ENCODE results near the gene LRRTM2. TPM values are rescaled to one million over a fixed set of nuclear protein-coding genes. Genes with fewer than 3 reads are reported as not detected.

LRRTM2 gene
- total and polyA plus RNA-seq, 4 donors, result 0.08 to 0.71 (median 0.24) TPM; not detected in 1

GRCh38 chr5:138824516-138824915 lies 50.6 kb downstream of the LRRTM2 start:
- WGBS, result 84% methylated on average over 7 of the region's 7 CpGs
- no peak for DNase-seq (ENCODE audit: low spot score)
- Histone ChIP-seq H3K36me3 (ENCODE audit: control insufficient read depth in 4 of 4, insufficient read depth in 3 of 4, low read depth in 1 of 4, low read length in 3 of 4) (peaks cover 2 to 17% (median 16%) of the 10 kb centered on the region in 4 donors), H3K4me1 (ENCODE audit: control insufficient read depth in 4 of 4, insufficient read depth in 4 of 4, low read length in 3 of 4) (peaks cover 0 to 4% (median 0%) of the 10 kb centered on the region in 4 donors), H3K27ac (ENCODE audit: low read depth in 1 of 2, low read length in 2 of 2) (no peak overlapping the region), H3K4me3 (ENCODE audit: low read depth in 1 of 3, low read length in 3 of 3) (no peak overlapping the region), H3K9me3 (ENCODE audit: control insufficient read depth in 4 of 4, low read length in 3 of 4) (no peaks in the 10 kb centered on the region), H3K9ac (ENCODE audit: low read depth in 1 of 2, low read length in 2 of 2) (no peak overlapping the region), H3K27me3 (ENCODE audit: control insufficient read depth in 4 of 4, insufficient read depth in 4 of 4, low read length in 3 of 4) (no peaks in the 10 kb centered on the region)
- TF ChIP-seq CTCF (IDR thresholded peaks at IDR 0.05; ENCODE audit: low read depth, low read length, missing input control) (no peak), TAF1 (conservative IDR thresholded peaks at IDR 0.05) (no peak), EGR1 (IDR thresholded peaks at IDR 0.05; ENCODE audit: low read depth in 2 of 2) (no peak), JUND (IDR thresholded peaks at IDR 0.05) (no peak), ZBTB33 (IDR thresholded peaks at IDR 0.05) (no peak), GABPA (IDR thresholded peaks at IDR 0.05 in 1 of 2, conservative IDR thresholded peaks at IDR 0.05 in 1 of 2) (no peak), RAD21 (IDR thresholded peaks at IDR 0.05) (no peak), HNF4A (conservative IDR thresholded peaks at IDR 0.05) (no peak), REST (IDR thresholded peaks at IDR 0.05) (no peak), SP1 (IDR thresholded peaks at IDR 0.05) (no peak), MAX (IDR thresholded peaks at IDR 0.05) (no peak), HNF4G (IDR thresholded peaks at IDR 0.05) (no peak), NR2F2 (IDR thresholded peaks at IDR 0.05) (no peak), FOXA1 (IDR thresholded peaks at IDR 0.05) (no peak), YY1 (IDR thresholded peaks at IDR 0.05) (no peak)

- H3K9me3 ChIP-seq (ENCODE audit: control insufficient read depth in 4 of 4, low read length in 3 of 4), result no peaks in the 10 kb centered on the region
- peaks cover 0 to 4% (median 0%) of the 10 kb centered on the region in 4 donors for H3K4me1 ChIP-seq (ENCODE audit: control insufficient read depth in 4 of 4, insufficient read depth in 4 of 4, low read length in 3 of 4)
- WGBS, result 89% methylated on average over 3 of the region's 3 CpGs
Observed at GRCh38 chr5:138820695-138821094, 54.4 kb downstream of the LRRTM2 start.

More at GRCh38 chr5:138820695-138821094, 54.4 kb downstream of the LRRTM2 start:
- Histone ChIP-seq H3K9ac (ENCODE audit: low read depth in 1 of 2, low read length in 2 of 2) (no peak overlapping the region), H3K4me3 (ENCODE audit: low read depth in 1 of 3, low read length in 3 of 3) (no peak overlapping the region), H3K27me3 (ENCODE audit: control insufficient read depth in 4 of 4, insufficient read depth in 4 of 4, low read length in 3 of 4) (no peaks in the 10 kb centered on the region), H3K36me3 (ENCODE audit: control insufficient read depth in 4 of 4, insufficient read depth in 3 of 4, low read depth in 1 of 4, low read length in 3 of 4) (peaks cover 0 to 4% (median 2%) of the 10 kb centered on the region in 4 donors), H3K27ac (ENCODE audit: low read depth in 1 of 2, low read length in 2 of 2) (no peak overlapping the region)
- no peak for DNase-seq (ENCODE audit: low spot score)
- TF ChIP-seq CTCF (IDR thresholded peaks at IDR 0.05; ENCODE audit: low read depth, low read length, missing input control) (no peak), ATF3 (IDR thresholded peaks at IDR 0.05) (no peak), HNF4A (conservative IDR thresholded peaks at IDR 0.05) (no peak), FOXA1 (IDR thresholded peaks at IDR 0.05) (no peak), EGR1 (IDR thresholded peaks at IDR 0.05; ENCODE audit: low read depth in 2 of 2) (no peak), RAD21 (IDR thresholded peaks at IDR 0.05) (no peak), REST (IDR thresholded peaks at IDR 0.05) (no peak), JUND (IDR thresholded peaks at IDR 0.05) (no peak), SP1 (IDR thresholded peaks at IDR 0.05) (no peak), NR2F2 (IDR thresholded peaks at IDR 0.05) (no peak)

Measured in liver (tissue), 9 donors.